Heart left ventricle (tissue), 16 donors: ENCODE measurements around the gene DIP2C. TPM values are rescaled to one million over a fixed set of nuclear protein-coding genes. Genes with fewer than 3 reads are reported as not detected.

Experiments used
- ATAC-seq, 4 donors: fragments of 200-7000 bp; cut with Tn5 transposase; one replicate each; pipeline ENCODE4 v1.9.1; 2020 to 2022; ENCODE audit warnings: moderate library complexity in 4 of 4, mild to moderate bottlenecking in 3 of 4, moderate number of reproducible peaks in 1 of 4
- DNase-seq, 5 donors: peaks; one replicate each; pipeline ENCODE4 v3.0.0-alpha.2; 2020
- H3K27ac ChIP-seq, 12 donors: fragments of 200-600 bp; sonication (generic) in 4 of 12; one replicate each; pipeline versions ENCODE4 v1.5.0 to v1.8.0; 2016 to 2022; ENCODE audit warnings: mild to moderate bottlenecking in 2 of 12
- H3K27me3 ChIP-seq, 9 donors: fragments of 200-600 bp; sonication (generic) in 2 of 9; one replicate each; pipeline versions ENCODE4 v1.5.1 to v1.8.0; 2016 to 2022; ENCODE audit warnings: mild to moderate bottlenecking in 3 of 9
- H3K36me3 ChIP-seq, 9 donors: fragments of 200-600 bp; sonication (generic) in 2 of 9; one replicate each; pipeline versions ENCODE4 v1.5.0 to v1.8.0; 2018 to 2022; ENCODE audit warnings: mild to moderate bottlenecking in 2 of 9
- H3K4me1 ChIP-seq, 12 donors: fragments of 200-600 bp; sonication (generic) in 4 of 12; one replicate each; pipeline versions ENCODE4 v1.5.0 to v1.8.0; 2016 to 2022; ENCODE audit warnings: mild to moderate bottlenecking in 3 of 12
- H3K4me3 ChIP-seq, 12 donors: fragments of 200-600 bp; sonication (generic) in 4 of 12; one replicate each; pipeline versions ENCODE4 v1.5.0 to v1.8.0; 2017 to 2022; ENCODE audit warnings: mild to moderate bottlenecking in 9 of 12, moderate library complexity in 4 of 12
- H3K9me3 ChIP-seq, 12 donors: fragments of 200-600 bp; sonication (generic) in 4 of 12; one replicate each; pipeline versions ENCODE4 v1.5.0 to v1.8.0; 2016 to 2022; ENCODE audit warnings: mild to moderate bottlenecking in 1 of 12
- CTCF ChIP-seq, 12 donors: fragments of 200-600 bp; sonication (generic) in 4 of 12; IDR thresholded peaks; one replicate each; pipeline versions ENCODE4 v1.5.0 to v1.8.0; 2018 to 2022; ENCODE audit warnings: antibody characterized with exemption in 12 of 12, mild to moderate bottlenecking in 5 of 12
- POLR2A ChIP-seq, 2 donors: fragments of 450-650 bp; IDR thresholded peaks; one replicate each; pipeline ENCODE4 v1.6.1; 2017; ENCODE audit warnings: antibody characterized with exemption in 2 of 2, mild to moderate bottlenecking in 2 of 2, moderate library complexity in 2 of 2
- WGBS, 4 donors: extraction: QIAGEN DNeasy Blood & Tissue Kit in 2 of 4; methylation state at CpG; one replicate each; pipeline versions ENCODE4 v1.1.5 to v1.1.7; 2013 to 2018; 5-methylcytosine and 5-hydroxymethylcytosine counted together
- intact Hi-C, 10 donors: fragments of 100-400 bp; cut with DNase I; formaldehyde crosslinking; loops; one replicate each; pipeline versions ENCODE4 v1.11.1 to v1.14.2; 2022
- polyA plus RNA-seq, 2 donors: library from polyadenylated mRNA; stranded (reverse); fragments of 200-250 nt; gene quantifications; one replicate each; pipeline ENCODE4 v1.2.3, GENCODE V29; 2013
- total RNA-seq, 9 donors: library from RNA; depleted of rRNA in 2 of 9; stranded (reverse); fragments of >200 nt in 2 of 9; fragmentation: NEBNext Ultra II Directional in 3 of 9; extraction: Animal tissue kit (Norgen Biotek cat#: 25700) in 3 of 9; gene quantifications; one replicate each; pipeline versions ENCODE4 v1.1.0 to v1.2.4, GENCODE V29; 2016 to 2023
- donor health status: ischemic (EF 13 %, LVEDD 7.1; RV severe dilation, severe dysfunction).
- donor health status: healthy with polysubstance abuse.
- donor health status: DM: no; HTN: yes; CAD: no.
- donor health status: DM: no; HTN: no; CAD: no.
- donor health status: ischemic (EF 25% LVEDD 6.9; RV normal size, moderate dysfunction).
- donor health status: ischemic (EF 25% LVEDD 5.7; RV mildly dilated, moderate dysfunction).
- donor health status: healthy.
- donor health status: DM: yes; HTN: yes; CAD: no.
- donor health status: ischemic (EF 35%, LVEDD 5.7; RV mildly dilated, moderate dysfunction).
- donor health status: nonischemic (EF 11% LVEDD 7.7; RV severe dilation, severe dysfunction).
- donor health status: DM: yes; HTN: yes; CAD: no.
- donor health status: PGD.
- donor health status: ischemic (EF 29% LVEDD 5.4; RV normal size, mild dysfunction).
- donor health status: nonischemic (EF 23%, LVEDD 6.1; RV moderate dilation, normal function).

The DIP2C gene
- total and polyA plus RNA-seq, 11 donors = 7.4 to 43.1 (median 28.5) TPM

- Histone ChIP-seq H3K4me3 (no peak overlapping the region), H3K4me1 (peaks cover 0 to 60% (median 32%) of the 10 kb centered on the region in 12 donors), H3K9me3 (no peaks in the 10 kb centered on the region), H3K27ac (peak overlapping the region in 2 of 12 donors; percentile 53 to 89), H3K36me3 (no peaks in the 10 kb centered on the region), H3K27me3 (no peaks in the 10 kb centered on the region)
- WGBS, 4 donors = 90 to 95% (median 92%) methylated on average over 12 to 15 of the region's 15 CpGs
- intact Hi-C loops = no loop called here
- DNase-seq = no peak
- TF ChIP-seq CTCF (IDR thresholded peaks at IDR 0.05) = no peak
- TF ChIP-seq POLR2A (IDR thresholded peaks at IDR 0.05) = no peak
- no peak for ATAC-seq
Observed at GRCh38 chr10:652233-652632, 37.2 kb downstream of the DIP2C start.

GRCh38 chr10:651692-652091, 37.8 kb downstream of the DIP2C start:
- Histone ChIP-seq H3K36me3 (no peaks in the 10 kb centered on the region), H3K27me3 (no peaks in the 10 kb centered on the region), H3K27ac (peak overlapping the region in 6 of 12 donors; percentile 51 to 89 (median 62)), H3K4me1 (peaks cover 0 to 60% (median 32%) of the 10 kb centered on the region in 12 donors), H3K4me3 (no peak overlapping the region), H3K9me3 (no peaks in the 10 kb centered on the region)
- ATAC-seq = no peak
- intact Hi-C loops = no loop called here
- WGBS, 4 donors = 94 to 97% (median 96%) methylated on average over 12 of the region's 12 CpGs
- no peak for DNase-seq
- TF ChIP-seq POLR2A (IDR thresholded peaks at IDR 0.05) (no peak), CTCF (IDR thresholded peaks at IDR 0.05) (no peak)

GRCh38 chr10:650886-651615, 38.4 kb downstream of the DIP2C start:
- ATAC-seq (peak; percentile 22 to 60 (median 56)), DNase-seq (no peak)
- Histone ChIP-seq H3K4me3 (peak overlapping the region in 8 of 12 donors; percentile 26 to 47 (median 32)), H3K4me1 (peaks cover 0 to 60% (median 31%) of the 10 kb centered on the region in 12 donors), H3K27ac (peak overlapping the region in 9 of 12 donors; percentile 20 to 89 (median 61)), H3K36me3 (no peaks in the 10 kb centered on the region), H3K9me3 (no peaks in the 10 kb centered on the region), H3K27me3 (no peaks in the 10 kb centered on the region)
- intact Hi-C loops = no loop called here
- 54 to 70% (median 64%) methylated on average over 18 to 20 of the region's 20 CpGs for WGBS, 4 donors
- TF ChIP-seq POLR2A (IDR thresholded peaks at IDR 0.05) (no peak), CTCF (IDR thresholded peaks at IDR 0.05) (no peak)

GRCh38 chr10:650441-650851, 39.0 kb downstream of the DIP2C start:
- no peak for DNase-seq
- H3K36me3 ChIP-seq = no peaks in the 10 kb centered on the region
- intact Hi-C loops = no loop called here
- peak overlapping the region in 10 of 12 donors; percentile 20 to 89 (median 61) for H3K27ac ChIP-seq
- 36 to 60% (median 47%) methylated on average over 9 to 10 of the region's 10 CpGs for WGBS, 4 donors
- H3K4me3 ChIP-seq = peak overlapping the region in 10 of 12 donors; percentile 6 to 47 (median 28)
- ATAC-seq = peak in 3 of 4 donors; percentile 13 to 44 (median 29)
- TF ChIP-seq CTCF (IDR thresholded peaks at IDR 0.05) = no peak
- no peak for TF ChIP-seq POLR2A (IDR thresholded peaks at IDR 0.05)
- peaks cover 0 to 5% (median 0%) of the 10 kb centered on the region in 12 donors for H3K9me3 ChIP-seq
- no peaks in the 10 kb centered on the region for H3K27me3 ChIP-seq
- peaks cover 0 to 59% (median 31%) of the 10 kb centered on the region in 12 donors for H3K4me1 ChIP-seq
